GM19193 (cell line): ENCODE measurements around the gene C15orf61.

Experiments
- POLR2A ChIP-seq: IDR thresholded peaks from 4 replicates; pipeline ENCODE4 v1.6.1; 2011; ENCODE audit not compliant: insufficient read depth, insufficient read length; ENCODE audit errors: extremely low read depth

Gene C15orf61

DNA sequence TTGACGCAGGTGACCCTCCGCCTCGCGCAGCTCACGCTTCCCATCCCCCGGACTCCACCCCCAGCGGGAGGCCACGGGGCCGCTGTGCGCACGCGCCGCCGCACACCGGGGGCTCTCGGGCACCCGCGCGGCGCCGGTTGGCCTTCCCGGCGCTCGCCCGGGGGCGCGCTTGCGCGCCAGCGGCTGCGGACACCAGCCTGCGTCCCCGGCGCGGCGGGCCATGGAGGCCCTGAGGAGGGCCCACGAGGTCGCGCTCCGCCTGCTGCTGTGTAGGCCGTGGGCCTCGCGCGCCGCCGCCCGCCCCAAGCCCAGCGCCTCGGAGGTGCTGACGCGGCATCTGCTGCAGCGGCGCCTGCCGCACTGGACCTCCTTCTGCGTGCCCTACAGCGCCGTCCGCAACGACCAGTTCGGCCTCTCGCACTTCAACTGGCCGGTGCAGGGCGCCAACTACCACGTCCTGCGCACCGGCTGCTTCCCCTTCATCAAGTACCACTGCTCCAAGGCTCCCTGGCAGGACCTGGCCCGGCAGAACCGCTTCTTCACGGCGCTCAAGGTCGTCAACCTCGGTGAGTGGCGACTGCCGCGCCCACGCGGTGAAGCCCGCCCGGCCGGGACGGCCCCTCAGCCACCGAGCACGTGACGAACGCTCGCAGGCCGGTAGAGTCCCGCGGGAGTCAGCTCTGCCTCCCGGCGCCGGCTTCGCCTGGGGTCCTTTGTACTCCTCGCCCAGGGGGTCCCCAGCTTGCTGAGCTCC lies at the start of gene C15orf61:
TSS of gene C15orf61 (plus strand) at position 103 of the 754 bp plus-strand sequence. CDS start at position 221, 118 bp downstream.
- peak; percentile 72 for TF ChIP-seq POLR2A

DNA sequence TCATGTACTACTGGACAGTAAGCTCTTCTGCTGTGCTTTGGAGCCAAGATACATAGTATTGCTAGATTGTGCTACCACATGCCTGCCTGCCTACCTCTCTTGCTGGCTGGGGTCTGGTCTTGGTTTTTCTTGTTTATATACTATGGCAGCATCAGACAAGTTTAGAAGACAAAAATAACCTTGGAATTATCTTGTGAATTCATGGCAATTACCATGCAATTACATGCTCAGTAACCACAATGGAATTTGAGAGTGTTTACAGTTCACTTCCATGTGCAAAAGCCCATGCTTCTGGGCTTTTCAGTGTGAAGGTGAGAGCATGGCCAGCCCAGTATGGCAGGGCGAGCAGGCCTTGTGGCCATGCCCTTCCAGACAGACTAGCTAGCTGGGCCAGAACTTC lies 48.0 kb upstream of the C15orf61 start:
- no peak for TF ChIP-seq POLR2A

DNA sequence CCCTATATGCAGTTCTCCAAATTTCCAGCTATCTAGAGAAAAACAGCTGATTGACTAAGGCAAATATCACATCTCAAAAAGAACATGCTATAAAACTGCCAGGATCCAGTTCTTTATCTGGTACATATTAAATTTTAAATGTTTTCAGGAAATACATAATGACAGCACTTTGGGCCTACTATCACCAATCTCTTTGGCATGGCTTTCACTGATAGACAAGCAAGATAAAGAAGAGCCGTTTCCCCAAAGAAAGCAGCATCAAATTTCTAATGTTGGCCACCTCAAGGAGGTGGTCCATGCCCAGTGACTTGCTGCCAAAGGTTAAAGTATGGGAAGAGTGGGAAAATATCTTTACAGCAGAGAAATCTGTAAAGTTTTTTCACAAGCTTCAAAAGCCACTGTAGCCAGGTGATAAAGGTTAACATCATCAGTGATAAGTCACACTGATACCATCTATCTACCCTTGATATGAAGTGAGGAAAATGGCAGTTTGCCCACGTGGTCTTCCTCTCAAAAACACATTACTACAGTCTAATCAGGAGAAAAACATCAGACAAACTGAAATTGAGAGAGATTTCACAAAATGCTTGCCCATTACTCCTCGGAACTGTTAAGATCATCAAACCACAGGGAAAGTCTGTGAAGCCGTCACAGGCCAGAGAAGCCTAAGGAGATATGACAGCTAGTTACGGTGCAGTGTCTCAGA lies 46.4 kb upstream of the C15orf61 start:
- TF ChIP-seq POLR2A = no peak

DNA sequence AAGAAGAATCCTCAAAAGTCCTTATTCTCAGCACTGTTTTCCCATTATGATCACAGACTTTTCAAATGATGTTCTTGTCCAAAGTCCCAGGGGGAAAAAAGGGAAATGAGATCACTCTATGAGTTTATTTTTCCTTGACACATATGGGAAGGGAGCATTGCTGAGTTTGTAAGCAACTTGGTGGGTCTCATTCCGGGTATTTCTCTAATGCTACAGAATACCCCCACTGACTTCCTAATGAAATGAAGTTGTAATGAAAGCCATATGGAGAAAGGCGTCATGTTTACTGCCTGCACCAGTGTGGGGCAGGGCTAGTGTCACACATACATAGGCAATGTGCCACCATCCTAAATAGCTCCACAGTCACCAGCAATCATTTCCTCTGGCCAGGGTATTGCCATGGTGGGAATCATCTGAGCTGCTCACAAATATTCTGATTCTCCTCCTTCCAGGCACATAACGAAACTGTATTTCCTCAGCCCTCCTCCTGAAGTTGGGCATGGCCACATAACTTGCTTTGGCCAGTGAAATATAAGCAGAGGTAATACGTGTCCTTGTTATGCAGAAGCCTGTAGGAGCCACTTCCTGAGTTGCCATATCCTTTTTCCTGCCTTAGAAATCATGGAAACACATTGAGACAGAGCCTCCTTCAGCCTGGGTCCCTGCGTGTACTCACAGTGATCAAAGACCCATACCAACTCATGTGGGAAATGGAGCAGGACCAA lies 41.0 kb upstream of the C15orf61 start:
- no peak for TF ChIP-seq POLR2A

DNA sequence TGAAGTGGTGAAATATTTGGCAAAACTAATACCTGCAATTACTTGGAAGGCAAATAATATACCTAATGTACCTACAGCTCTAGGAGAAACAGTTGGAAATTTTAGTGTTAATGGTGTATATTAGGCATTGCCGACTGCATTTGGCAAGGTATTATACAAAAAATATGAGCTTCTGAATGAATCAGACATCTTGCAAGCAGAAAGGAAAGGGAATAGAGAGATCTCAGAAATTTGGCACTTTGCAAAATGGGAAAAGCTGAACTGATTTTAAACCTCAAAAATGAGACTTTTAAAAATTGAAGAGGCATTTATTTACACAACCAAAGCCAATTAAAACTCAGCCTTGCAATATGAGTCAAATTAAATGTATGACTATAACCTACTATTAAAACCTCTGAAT lies 40.2 kb upstream of the C15orf61 start:
- no peak for TF ChIP-seq POLR2A

DNA sequence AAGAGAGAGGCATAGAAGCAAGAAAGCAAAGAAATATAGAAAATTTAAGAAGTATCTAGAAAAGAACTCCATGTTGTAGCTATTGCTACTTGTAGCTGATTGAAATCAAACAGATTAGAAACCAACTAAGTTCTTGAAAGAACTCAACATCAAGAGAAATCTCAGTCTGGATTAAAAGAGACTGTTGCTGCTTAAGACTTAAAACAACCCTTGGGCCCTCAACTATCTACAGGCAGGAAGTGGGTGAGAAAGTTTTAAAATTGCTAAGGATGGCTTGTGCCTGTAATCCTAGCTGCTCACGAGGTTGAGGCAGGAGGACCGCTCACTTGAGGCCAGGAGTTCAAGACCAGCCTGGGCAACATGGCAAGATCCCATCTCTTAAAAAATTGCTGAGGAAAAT lies 39.3 kb upstream of the C15orf61 start:
- no peak for TF ChIP-seq POLR2A

DNA sequence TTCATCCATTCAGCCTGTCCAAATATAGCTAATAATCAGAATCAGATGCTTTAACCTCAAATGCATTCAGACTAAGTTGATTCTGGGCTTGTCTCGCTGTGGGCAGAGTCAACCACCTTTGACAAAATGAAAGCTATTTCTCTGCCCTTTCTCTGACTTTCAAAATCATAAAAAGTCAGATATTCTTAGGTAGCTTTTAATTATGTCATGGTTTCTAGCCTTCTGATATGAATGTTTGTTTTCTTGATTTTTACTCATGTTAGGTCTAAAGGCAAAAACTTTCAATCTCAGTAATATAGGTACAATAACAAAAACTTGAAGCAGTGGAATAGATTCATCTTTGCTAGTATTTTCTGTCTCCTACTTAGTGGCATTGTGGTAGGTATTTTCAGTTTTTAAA lies 25.3 kb upstream of the C15orf61 start:
- no peak for TF ChIP-seq POLR2A

DNA sequence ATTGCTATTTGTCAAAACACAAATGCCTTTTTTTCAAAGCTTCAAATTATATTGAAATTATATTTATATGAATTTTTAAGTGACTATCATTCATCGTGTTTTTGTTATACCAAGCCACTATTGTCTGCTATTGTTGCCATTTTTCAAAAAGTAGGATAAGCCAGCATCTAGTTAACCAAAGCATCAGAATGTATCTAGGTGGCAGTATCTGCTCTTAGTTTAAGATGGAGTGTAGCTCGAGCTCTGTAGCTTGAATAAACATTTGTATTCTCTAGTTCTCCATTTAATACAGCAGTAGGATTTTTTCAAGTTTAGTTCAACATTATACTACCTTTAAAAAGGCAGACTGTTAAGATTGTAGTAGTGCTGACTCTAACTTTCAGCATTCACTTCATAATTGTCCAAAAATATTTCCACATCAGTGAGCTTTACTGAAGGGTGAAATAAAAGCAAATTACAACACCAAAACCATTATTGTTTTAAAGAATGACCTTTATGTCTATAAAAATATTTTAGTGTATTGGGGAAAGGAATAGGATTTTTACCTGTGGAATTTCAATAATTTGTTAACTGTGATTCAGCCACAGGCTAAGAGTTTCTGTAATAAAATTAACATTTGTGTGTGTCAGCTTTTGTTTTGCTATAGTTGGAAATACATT lies 19.6 kb upstream of the C15orf61 start:
- TF ChIP-seq POLR2A = no peak

DNA sequence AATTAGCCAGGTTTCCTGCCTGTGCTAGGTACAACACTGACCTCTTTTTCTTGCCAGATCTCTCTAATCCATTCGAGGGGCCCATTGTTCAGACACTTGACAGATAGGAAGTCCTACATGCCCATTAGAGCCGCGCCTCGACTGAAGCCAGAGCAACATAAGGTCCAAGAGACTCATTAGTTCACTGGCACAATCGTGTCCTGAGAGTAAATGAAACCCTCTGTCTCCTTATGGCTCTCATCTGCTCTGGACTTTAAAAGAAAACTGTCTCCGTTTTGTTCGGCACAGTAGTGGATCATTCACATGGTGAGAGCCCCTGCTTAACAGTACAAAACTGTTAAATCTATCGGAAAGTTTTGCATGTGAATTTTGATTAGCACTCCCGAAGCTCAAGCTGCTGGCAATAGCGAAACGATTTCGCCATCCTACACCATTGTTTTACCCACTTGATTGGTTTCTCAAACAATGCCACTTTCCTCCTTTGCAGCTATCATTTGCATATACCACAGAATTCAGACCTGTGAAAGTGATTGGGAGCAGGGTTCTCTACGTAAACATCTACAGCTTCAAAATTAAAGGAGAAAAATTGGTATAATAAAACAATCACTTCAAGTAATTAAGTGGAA lies 19.0 kb upstream of the C15orf61 start:
- TF ChIP-seq POLR2A = no peak

DNA sequence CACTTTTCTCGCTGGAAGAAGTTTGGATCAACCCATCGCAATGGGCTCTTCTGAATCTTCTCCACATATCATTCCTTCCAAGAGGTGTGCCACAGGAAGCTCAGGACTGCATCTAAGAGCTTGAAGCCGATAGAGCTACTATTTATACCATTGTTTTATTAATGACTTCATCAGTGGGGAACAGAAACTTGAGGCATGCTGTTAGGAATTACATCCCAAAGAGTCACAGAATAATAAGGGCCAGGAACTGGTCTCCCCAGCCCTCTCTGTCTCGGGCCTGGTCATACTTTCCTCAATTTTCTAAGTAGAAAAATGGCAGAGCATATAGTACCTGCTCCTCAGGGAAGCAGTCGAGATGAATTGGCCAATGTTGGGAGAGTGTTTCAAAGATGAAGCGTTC lies 16.9 kb upstream of the C15orf61 start:
- no peak for TF ChIP-seq POLR2A

DNA sequence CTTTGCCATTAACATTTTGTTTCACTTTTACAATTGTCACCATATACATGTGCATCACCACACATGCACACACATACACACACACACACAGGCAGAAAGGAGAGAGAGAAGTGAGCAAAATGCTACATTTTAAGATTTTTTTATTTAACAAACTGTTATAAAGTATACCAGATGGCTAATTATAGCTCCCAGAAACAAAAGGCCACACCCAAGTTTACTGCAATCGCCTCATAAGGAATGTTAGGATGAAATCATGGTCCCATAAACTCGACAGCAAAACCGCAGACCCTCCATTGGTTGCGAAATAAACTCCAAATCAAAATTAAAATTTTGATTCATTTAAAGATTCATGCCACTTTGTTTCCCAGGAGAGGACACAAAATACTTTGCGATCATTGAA lies 16.1 kb upstream of the C15orf61 start:
- no peak for TF ChIP-seq POLR2A

DNA sequence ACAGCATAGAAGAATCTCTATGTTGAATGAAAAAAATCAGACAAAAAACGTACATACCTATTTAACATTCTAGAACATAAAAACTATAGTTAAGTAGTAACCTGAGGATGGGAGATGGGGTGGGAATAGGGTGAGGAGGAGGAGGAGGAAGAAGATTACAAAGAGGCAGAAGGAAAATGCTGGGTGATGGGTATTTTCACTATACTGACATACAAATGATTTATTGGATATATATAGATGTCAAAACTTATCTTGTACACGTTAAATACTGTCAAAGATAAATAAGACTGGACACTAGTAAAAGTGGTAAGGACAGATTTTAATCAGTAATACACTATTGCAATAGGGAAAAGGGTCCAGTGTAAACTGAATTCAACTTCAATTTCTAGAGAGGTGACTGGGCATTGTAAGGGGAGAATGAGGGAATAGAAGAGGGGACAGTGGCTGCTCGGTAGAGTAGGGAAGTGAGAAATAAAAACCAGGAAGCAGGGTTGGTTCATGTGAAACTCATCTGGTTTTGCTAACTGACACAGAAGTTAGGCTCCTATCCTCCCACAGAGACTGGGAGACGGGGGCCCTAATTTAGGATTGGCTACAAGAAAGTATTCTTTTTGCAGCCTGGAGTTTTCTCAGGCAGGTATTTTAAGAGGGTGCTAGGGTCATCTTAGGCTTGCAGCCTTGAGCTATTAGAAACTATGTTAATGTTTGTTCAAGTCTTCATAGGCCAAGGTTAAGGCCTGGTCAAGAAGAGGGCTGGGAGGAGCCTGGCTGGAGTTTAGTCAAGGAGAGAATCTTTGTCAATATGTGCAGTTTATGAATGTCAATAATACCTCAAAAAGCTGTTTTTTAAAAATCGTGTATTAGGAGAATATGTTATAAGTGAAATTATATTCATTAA lies 15.0 kb upstream of the C15orf61 start:
- TF ChIP-seq POLR2A = no peak
